HG03097 (cell line): Measurements from ENCODE around the gene SLCO3A1.
"Not testable (repeated sequence)": the region's sequence is repeated elsewhere in the genome, so short reads cannot be mapped to it uniquely, and the experiment has no call there.

Experiments used
- ATAC-seq: cut with Tn5 transposase; IDR thresholded peaks from one replicate; pipeline ENCODE4 v1.9.1; 2021; ENCODE audit not compliant: unreplicated experiment, low FRiP score

The SLCO3A1 gene

DNA sequence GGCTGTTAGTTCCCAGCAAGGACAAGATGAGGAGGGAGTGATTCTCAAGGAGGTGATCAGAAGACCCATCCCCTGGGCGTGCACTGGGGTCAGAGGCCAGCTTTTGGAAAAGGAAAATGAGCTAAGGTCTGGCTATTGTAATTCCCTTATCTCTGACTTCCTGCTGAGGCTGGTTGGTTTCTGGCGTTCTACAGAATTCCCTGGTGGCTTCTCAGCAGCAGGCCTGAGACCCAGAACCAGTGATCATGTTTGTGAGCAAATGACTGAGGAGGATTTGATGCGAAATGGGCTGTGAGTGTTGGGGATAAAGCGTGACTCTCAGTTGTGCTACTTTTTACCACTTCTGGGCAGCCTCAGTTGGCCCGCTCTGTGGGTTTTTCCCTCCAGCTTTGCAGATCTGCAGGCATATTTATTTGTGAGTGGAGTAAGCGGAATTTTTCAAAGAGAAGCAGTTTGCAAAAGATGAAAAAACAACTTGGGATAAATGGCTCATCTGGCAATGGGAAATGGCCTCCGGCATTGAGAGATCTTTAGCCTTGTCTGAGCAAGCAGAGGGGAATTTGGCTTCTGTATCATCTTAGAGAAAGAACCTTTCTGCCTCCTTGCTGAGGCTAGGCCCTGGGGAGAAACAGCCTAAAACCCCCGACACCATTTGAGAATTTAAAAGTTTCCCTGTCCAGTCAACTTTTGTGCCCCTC, 102.7 kb downstream of the SLCO3A1 start:
- ATAC-seq = no peak

DNA sequence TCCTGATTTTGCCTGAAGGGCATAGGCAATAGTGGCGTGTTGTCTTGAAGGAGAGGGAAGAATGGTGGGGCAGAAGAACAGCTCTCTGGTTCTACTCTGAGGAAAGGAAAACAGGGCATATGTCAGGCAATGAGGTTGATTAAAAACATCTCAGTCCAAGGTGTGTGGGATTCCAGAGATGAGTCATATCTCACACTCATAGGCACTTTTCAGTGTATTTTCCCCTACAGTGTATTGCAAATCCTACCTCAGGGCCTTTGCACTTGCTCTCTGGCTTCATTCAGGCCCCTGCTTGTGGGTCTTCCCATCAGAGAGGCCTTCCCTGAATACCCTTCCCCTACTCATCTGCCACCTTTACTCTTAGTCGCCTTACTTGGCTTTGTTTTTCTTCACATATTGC, 107.8 kb downstream of the SLCO3A1 start:
- no peak for ATAC-seq

- not testable (repeated sequence) for ATAC-seq
Observed at GRCh38 chr15:91963747-91964146, 110.2 kb downstream of the SLCO3A1 start.

GRCh38 chr15:91965501-91966193, 112.1 kb downstream of the SLCO3A1 start:
- no peak for ATAC-seq

- ATAC-seq = no peak
Observed at GRCh38 chr15:91966194-91966552, 112.7 kb downstream of the SLCO3A1 start.

GRCh38 chr15:91967935-91968606, 114.6 kb downstream of the SLCO3A1 start:
- no peak for ATAC-seq

DNA sequence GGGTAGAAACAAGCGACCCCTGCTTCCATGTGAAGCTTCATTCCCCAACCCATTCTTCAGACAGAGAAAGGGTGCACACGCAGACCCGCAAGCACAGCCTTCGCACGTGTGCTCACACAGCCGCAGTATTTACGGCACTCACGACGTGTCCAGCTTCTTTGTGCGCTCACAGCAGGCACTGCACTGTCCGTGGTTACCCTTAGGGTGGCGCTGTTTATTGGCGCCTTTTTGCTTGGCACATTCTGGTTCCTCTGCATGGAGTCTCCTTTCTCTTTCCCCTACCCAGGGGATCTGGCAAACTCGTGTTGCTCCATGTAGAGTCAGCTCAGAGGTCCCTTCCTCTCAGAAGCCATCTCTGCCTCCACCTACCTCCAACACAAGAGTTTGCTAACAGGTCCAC, 115.1 kb downstream of the SLCO3A1 start:
- ATAC-seq = no peak

DNA sequence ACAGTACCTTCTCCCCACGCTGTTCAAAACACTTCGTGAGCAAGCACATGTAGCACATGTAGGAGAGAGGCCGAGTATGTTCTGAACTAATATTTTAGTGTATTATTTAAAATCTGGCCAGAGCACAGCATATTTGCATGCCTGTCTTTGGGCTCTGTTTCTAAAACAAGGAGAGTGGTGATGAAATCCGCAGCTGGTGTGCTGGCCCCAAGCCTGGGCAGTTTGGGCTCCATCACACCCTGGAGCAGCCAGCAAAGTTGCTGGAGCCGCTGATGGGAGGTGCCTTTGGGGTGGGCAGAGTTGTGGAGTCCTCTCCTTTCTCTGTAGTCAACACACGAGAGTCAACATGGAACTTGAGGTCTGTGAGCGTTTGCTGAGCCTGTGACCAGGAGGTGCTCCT, 116.6 kb downstream of the SLCO3A1 start:
- no peak for ATAC-seq

- no peak for ATAC-seq
Observed at GRCh38 chr15:91973481-91973880, 120.0 kb downstream of the SLCO3A1 start.

- no peak for ATAC-seq
Observed at GRCh38 chr15:91974321-91974720, 120.8 kb downstream of the SLCO3A1 start.

DNA sequence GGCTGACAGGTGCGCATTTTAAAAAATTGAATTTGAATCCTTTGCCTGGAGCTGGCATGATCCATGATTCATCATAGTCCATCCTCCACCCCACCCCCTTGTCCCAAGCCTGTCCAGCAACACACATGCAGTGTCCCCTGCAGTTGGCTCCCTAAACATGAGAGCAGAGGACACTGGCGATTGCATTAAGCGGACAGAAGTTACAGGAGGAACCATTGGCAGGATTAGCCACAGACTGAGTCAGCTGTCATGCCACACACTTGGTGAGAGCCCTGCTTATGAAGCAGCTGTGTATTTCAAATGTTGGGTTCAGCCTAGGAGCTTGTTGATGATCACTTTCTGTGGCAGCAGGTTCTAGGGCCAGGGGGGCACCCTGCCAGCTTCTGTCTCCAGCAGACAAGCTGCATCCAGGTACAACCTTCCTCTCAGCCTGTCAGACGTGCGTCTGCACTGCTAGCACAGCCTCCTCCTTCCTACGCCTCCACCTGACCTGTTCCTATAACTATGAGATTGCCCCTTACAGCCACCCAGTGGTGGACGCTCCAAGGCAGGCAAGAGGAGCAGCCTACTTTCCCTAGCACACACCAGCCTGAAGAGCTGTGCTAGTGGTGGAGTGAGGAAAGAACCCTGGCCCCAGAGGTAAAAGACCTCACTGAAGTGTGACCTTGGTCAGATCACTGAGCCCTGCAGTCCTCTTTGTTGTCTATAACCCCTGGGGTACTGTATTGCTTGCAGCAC, 121.9 kb downstream of the SLCO3A1 start:
- ATAC-seq = no peak

DNA sequence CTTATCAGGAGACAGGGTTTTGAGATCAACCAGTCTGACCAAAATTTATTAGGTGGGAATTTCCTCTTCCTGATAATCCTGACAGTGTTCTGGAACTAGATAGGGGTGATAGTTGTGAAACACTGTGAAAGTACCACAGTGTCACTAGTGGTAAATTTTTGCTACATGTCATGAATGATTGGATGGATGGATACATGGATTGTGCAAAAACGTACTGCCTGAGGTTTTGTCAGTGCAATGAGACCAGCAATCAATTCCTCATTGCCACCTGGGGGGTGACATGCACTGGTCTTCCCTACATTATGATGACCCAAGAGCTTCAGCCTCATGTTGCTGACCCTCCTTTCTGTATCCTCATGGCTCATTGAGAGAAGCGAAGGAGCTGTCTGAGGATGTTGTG, 123.5 kb downstream of the SLCO3A1 start:
- ATAC-seq = no peak

- no peak for ATAC-seq
Observed at GRCh38 chr15:91980502-91981267, 127.2 kb downstream of the SLCO3A1 start.

DNA sequence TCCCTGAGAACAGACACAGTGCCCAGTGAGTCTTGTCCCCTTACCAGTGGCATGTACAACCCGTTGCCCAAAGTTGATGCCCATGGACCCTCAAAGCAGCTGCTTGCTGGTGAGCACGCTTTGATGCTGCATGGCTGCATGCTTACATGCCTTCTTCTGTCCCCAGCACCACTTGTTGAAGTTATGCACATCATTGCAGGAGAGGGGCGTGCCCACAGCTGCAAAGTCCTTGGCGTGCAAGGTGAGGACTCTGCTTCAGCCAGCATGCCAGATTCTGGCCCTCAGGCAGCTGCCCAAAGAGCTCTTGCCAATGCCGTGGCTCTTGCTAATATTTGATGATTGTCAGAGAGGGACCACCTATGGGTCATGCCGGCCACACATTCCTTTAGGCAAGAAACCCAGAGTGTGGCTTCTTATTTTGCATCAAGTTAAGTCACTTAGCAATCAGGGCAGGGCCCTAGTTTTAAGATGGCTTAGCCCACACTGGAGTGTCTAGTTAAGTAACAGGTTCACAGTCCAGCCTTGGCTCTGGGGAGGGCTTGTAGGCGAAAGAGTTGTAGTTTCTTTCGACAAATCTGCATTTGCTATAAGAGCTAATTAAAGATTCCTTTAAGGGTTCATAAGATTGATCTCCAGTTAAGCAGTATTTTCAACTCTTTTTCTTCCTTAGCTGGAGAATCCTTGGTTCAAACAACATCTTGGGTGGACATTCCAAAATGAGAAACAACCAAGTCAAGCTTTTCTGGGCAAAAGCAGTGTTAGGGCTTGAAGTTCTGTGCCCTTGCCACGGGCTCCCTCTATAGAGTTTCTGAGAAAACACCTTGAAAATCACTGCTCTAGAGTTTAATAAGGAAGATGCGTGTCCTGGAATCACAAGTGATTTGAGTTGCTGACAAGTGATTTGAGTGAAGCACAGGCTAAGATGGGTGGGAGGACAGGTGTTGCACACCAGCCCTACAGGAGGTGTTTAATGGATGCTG, 128.6 kb downstream of the SLCO3A1 start:
- ATAC-seq = no peak

- no peak for ATAC-seq
Observed at GRCh38 chr15:91983729-91984340, 130.3 kb downstream of the SLCO3A1 start.

DNA sequence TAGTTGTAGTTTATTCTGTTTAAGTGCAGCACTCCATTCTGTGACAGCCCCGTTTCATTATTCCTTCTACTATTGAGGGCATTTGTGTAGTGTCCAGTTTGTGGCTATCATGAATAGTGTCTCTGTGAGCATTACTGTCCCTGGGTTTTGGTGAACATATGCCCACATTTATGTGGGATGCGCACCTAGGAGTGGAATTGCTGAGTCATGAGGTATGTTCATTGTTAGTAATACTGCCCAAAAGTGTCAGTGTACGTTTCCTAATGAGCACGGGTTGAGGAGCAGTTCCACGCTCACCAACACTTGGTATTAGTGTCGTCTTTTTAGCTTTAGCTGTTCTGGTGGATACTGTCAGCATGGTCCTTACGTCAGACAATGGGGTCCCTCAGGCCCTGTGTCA, 131.8 kb downstream of the SLCO3A1 start:
- no peak for ATAC-seq

GRCh38 chr15:91988071-91988470, 134.6 kb downstream of the SLCO3A1 start:
- no peak for ATAC-seq

- no peak for ATAC-seq
Observed at GRCh38 chr15:91988655-91989054, 135.1 kb downstream of the SLCO3A1 start.

DNA sequence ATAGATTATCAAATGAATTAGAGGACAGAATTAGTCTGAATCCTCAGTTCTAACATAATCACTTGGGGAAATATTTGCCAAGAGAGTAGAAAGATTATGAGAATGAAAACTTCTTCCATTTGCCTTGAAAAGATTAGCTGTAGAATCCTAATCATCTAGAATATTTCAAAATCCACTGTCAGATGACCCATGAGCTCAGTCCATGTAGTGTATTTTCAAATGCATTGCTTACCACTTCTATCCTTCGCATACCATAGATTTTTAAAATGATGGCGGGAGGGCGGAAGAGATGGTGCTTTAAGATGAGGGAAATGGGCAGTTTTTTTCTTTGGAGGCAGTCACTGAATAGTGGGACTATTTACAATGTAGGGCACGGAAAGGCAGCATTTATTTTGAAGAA, 136.3 kb downstream of the SLCO3A1 start:
- no peak for ATAC-seq
